Measurements from ENCODE around the gene PDGFRB. TPM values are rescaled to one million over a fixed set of nuclear protein-coding genes. Genes with fewer than 3 reads are reported as not detected.
"Not testable (repeated sequence)": the region's sequence is repeated elsewhere in the genome, so short reads cannot be mapped to it uniquely, and the experiment has no call there.

PDGFRB gene
- total RNA-seq, 2 donors from 2014 or later, result 8.6 to 18.1 TPM

DNA sequence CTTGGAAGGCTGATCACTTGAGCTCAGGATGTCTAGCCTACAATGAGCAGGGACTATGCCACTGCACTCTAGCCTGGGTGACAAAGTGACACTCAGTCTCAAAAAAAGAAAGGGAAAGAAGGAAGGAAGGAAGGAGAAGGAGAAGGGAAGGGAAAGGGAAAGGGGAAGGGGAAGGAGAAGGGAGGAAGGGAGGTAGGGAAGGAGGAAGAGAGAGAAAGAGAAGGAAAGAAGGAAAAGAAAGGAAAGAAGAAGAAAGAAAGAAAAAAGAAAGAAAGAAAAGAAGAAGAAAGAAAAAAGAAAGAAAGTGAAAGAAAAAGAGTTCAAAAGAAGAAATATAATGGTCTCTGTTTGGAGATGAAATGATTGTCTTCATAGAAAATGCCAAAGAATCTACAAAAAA lies 58.5 kb downstream of the PDGFRB start:
- no peak overlapping the region for H3K4me3 ChIP-seq
- no peaks in the 10 kb centered on the region for H3K4me1 ChIP-seq
- no peaks in the 10 kb centered on the region for H3K27me3 ChIP-seq
- no peak overlapping the region for H3K27ac ChIP-seq
- TF ChIP-seq, protein P1, sequence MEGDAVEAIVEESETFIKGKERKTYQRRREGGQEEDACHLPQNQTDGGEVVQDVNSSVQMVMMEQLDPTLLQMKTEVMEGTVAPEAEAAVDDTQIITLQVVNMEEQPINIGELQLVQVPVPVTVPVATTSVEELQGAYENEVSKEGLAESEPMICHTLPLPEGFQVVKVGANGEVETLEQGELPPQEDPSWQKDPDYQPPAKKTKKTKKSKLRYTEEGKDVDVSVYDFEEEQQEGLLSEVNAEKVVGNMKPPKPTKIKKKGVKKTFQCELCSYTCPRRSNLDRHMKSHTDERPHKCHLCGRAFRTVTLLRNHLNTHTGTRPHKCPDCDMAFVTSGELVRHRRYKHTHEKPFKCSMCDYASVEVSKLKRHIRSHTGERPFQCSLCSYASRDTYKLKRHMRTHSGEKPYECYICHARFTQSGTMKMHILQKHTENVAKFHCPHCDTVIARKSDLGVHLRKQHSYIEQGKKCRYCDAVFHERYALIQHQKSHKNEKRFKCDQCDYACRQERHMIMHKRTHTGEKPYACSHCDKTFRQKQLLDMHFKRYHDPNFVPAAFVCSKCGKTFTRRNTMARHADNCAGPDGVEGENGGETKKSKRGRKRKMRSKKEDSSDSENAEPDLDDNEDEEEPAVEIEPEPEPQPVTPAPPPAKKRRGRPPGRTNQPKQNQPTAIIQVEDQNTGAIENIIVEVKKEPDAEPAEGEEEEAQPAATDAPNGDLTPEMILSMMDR (IDR thresholded peaks at IDR 0.05), result no peak
- intact Hi-C loops (cut with DNase I), result no loop called here
- no peak overlapping the region for H3K9ac ChIP-seq (ENCODE audit: low read depth in 2 of 2, low read length in 2 of 2)
- no peaks in the 10 kb centered on the region for H3K9me3 ChIP-seq
- no peak for DNase-seq
- no peaks in the 10 kb centered on the region for H3K36me3 ChIP-seq

DNA sequence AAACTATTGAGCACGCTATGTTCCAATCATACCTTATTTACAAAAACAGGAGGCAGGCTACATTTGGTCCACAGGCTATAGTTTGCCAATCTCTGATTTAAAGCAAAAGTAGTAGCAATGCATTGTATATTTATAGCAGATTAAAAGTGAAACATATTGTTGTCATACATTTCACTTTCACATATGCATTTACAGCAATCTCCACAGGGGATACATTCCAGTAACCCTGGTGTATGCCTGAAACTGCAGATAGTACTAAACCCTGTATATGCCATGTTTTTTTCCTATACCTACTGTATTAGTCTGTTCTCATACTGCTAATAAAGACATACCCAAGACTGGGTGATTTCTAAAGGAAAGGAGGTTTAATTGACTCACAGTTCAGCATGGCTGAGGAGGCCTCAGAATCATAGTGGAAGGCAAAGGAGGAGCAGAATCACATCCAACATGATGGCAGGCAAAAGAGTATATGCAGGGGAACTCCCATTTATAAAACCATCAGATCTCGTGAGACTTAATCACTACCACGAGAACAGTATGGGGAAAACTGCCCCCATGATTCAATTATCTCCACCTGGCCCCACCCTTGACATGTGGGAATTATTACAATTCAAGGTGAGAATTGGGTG lies 63.4 kb downstream of the PDGFRB start:
- Histone ChIP-seq H3K9ac (ENCODE audit: low read depth in 2 of 2, low read length in 2 of 2) (no peak overlapping the region), H3K27ac (no peak overlapping the region), H3K4me3 (no peak overlapping the region), H3K27me3 (no peaks in the 10 kb centered on the region), H3K36me3 (no peaks in the 10 kb centered on the region), H3K9me3 (no peaks in the 10 kb centered on the region), H3K4me1 (no peaks in the 10 kb centered on the region)
- TF ChIP-seq, protein P1 (IDR thresholded peaks at IDR 0.05), result no peak
- intact Hi-C loops (cut with DNase I), result no loop called here
- DNase-seq, result no peak

DNA sequence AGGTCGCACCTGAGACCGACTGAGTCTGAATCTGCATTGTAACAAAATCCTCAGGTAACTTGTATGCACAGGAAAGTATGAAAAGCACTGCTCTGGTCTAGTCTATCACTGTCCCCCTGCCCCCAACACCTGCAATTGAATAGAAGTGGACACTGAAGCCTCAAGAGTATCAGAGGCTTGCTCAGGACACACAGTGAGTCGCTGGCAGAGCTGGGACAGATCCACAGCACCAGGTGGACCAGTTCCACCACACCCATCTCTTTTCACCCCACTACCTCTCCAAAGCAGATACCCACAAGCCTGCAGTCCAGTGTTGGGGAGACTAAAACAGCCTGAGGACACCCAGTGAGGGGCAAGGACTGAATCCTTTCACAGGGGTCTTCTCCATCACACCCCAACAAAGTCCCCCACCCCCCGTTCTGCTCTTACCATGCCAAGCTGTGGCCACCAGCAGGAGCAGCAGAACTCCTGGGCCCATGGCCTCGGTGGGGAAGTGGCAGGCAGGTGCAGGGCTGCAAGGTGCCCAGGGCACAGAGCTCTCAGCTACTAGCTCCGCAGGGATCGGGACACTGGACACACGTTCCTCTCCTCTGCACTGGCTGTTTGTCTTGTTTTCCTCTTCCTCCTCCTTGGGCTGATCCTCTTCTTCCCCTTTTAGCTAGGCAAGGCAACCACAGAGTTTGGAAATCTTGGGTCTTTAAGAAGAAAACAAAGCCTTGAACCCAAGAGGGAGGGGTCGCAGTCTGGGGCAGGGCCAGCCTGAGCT lies 69.5 kb downstream of the PDGFRB start, which contains the start of gene CSF1R:
CSF1R (minus strand) TSS at position 605 of the 766 bp plus-strand sequence; CDS start at position 478, 127 bp downstream.
- peak within 1 kb of the TSS; percentile 11 for H3K4me3 ChIP-seq
- DNase-seq, result no peak
- intact Hi-C loops (cut with DNase I), result no loop called here
- H3K27ac ChIP-seq, result no peak within 1 kb of the TSS
- no peaks in the 10 kb centered on the region for H3K36me3 ChIP-seq
- TF ChIP-seq, protein P1 (IDR thresholded peaks at IDR 0.05), result no peak
- H3K4me1 ChIP-seq, result no peaks in the 10 kb centered on the region
- no peaks in the 10 kb centered on the region for H3K27me3 ChIP-seq
- peak within 1 kb of the TSS; percentile 6 to 24 for H3K9ac ChIP-seq (ENCODE audit: low read depth in 2 of 2, low read length in 2 of 2)
- H3K9me3 ChIP-seq, result no peaks in the 10 kb centered on the region

DNA sequence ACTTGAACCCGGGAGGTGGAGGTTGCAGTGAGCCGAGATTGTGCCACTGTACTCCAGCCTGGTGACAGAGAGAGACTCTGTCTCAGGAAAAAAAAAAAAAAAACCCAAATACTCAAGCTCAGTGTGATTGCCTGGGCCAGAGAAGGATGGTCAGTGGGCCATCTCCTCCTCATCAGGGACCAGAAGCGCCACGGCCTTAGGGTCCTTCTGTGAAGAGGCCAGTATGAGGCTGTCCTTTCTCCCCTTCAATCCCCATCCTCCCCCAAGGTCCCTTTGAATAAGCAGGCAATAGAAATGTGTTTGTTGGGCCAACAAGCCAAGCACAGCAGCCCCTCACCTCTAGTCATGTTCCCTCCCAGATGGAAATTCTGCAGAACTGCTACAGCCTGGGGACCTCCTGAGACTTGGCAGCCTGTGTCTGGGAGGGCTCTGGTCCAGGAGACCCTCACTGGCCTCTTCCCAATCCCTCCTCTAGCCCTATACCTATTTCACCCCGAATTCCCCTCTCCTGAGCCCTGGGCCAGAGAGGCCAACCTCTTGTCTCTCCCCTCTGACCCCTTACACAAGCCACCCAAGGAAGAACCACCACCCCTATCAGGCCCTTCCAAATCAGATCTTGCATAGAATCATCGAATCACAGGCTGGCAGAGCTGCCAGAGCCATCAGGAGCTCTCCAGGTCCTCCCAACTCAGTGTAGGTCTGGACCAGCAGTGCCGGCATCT lies 70.3 kb downstream of the PDGFRB start:
- DNase-seq, result peak; percentile 12
- intact Hi-C loops (cut with DNase I), result no loop called here
- Histone ChIP-seq H3K9me3 (no peaks in the 10 kb centered on the region), H3K4me1 (no peaks in the 10 kb centered on the region), H3K36me3 (no peaks in the 10 kb centered on the region), H3K27me3 (no peaks in the 10 kb centered on the region), H3K27ac (no peak overlapping the region), H3K9ac (ENCODE audit: low read depth in 2 of 2, low read length in 2 of 2) (peak overlapping the region; percentile 6 to 24), H3K4me3 (peak overlapping the region; percentile 11)
- TF ChIP-seq, protein P1 (IDR thresholded peaks at IDR 0.05), result no peak

DNA sequence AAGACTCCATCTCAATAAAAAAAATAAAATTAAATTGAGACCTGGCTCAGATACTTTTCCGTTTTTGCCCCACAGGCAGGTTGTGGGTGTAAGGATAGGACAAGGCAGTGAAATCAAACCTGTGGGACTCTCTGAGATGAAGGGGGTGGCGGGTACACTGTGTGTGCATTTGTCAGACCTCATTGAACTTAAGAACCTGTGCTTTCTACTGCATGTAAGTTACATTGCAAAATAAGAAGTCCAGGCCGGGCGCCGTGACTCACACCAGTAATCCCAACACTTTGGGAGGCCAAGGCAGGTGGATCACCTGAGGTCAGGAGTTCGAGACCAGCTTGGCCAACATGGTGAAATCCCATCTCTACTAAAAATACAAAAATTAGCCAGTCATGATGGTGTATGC lies 70.9 kb downstream of the PDGFRB start:
- H3K27ac ChIP-seq, result not testable (repeated sequence)
- DNase-seq, result peak; percentile 0

More for the DNA sequence above, 70.9 kb downstream of the PDGFRB start:
- H3K27me3 ChIP-seq; H3K4me3 ChIP-seq; H3K9ac ChIP-seq (ENCODE audit: low read depth in 2 of 2, low read length in 2 of 2); intact Hi-C loops (cut with DNase I); H3K9me3 ChIP-seq; H3K4me1 ChIP-seq; H3K36me3 ChIP-seq: not testable (repeated sequence)
